Measurements from ENCODE around the gene S1PR3. TPM values are rescaled to one million over a fixed set of nuclear protein-coding genes. Genes with fewer than 3 reads are reported as not detected.

Gene S1PR3
- total RNA-seq, 1 donor from 2014 or later: 10.0 TPM

- Histone ChIP-seq H3K4me3 (no peak overlapping the region), H3K9me3 (no peaks in the 10 kb centered on the region), H3K4me1 (no peaks in the 10 kb centered on the region), H3K27me3 (ENCODE audit: low read depth) (no peaks in the 10 kb centered on the region), H3K36me3 (no peaks in the 10 kb centered on the region), H3K27ac (no peak overlapping the region)
- intact Hi-C loops (cut with DNase I): no loop called here
- DNase-seq (no peak), ATAC-seq (no peak)
- TF ChIP-seq CTCF (IDR thresholded peaks at IDR 0.05): no peak
Observed at GRCh38 chr9:88960632-88961031, 30.6 kb upstream of the S1PR3 start.

- Histone ChIP-seq H3K9me3 (no peaks in the 10 kb centered on the region), H3K4me3 (no peak overlapping the region), H3K36me3 (no peaks in the 10 kb centered on the region), H3K27ac (no peak overlapping the region), H3K4me1 (no peaks in the 10 kb centered on the region), H3K27me3 (ENCODE audit: low read depth) (no peaks in the 10 kb centered on the region)
- intact Hi-C loops (cut with DNase I): no loop called here
- DNase-seq (no peak), ATAC-seq (no peak)
- no peak for TF ChIP-seq CTCF (IDR thresholded peaks at IDR 0.05)
Observed at GRCh38 chr9:88965473-88965872, 25.8 kb upstream of the S1PR3 start.

- intact Hi-C loops (cut with DNase I): no loop called here
- H3K4me3 ChIP-seq: no peak overlapping the region
Observed at GRCh38 chr9:88966894-88967676, 24.2 kb upstream of the S1PR3 start.

GRCh38 chr9:88968799-88969198, 22.5 kb upstream of the S1PR3 start:
- Histone ChIP-seq H3K27me3 (ENCODE audit: low read depth) (no peaks in the 10 kb centered on the region), H3K4me1 (no peaks in the 10 kb centered on the region), H3K36me3 (no peaks in the 10 kb centered on the region), H3K4me3 (no peak overlapping the region), H3K27ac (no peak overlapping the region), H3K9me3 (no peaks in the 10 kb centered on the region)
- intact Hi-C loops (cut with DNase I): no loop called here
- TF ChIP-seq CTCF (IDR thresholded peaks at IDR 0.05): no peak
- ATAC-seq: no peak
- no peak for DNase-seq

More at GRCh38 chr9:88966894-88967676, 24.2 kb upstream of the S1PR3 start:
- H3K9me3 ChIP-seq: no peaks in the 10 kb centered on the region
- H3K27ac ChIP-seq: no peak overlapping the region
- DNase-seq (no peak), ATAC-seq (no peak)
- TF ChIP-seq CTCF (IDR thresholded peaks at IDR 0.05): no peak
- no peaks in the 10 kb centered on the region for H3K4me1 ChIP-seq
- no peaks in the 10 kb centered on the region for H3K27me3 ChIP-seq (ENCODE audit: low read depth)
- no peaks in the 10 kb centered on the region for H3K36me3 ChIP-seq

GRCh38 chr9:88969646-88970373, 21.5 kb upstream of the S1PR3 start:
- ATAC-seq (no peak), DNase-seq (no peak)
- Histone ChIP-seq H3K27ac (no peak overlapping the region), H3K9me3 (no peaks in the 10 kb centered on the region), H3K27me3 (ENCODE audit: low read depth) (no peaks in the 10 kb centered on the region), H3K4me1 (no peaks in the 10 kb centered on the region), H3K36me3 (no peaks in the 10 kb centered on the region), H3K4me3 (no peak overlapping the region)
- TF ChIP-seq CTCF (IDR thresholded peaks at IDR 0.05): no peak
- intact Hi-C loops (cut with DNase I): no loop called here

All from lower lobe of right lung (tissue), 2 donors.